Lower leg skin (tissue), 4 donors: ENCODE data around the gene CAMLG. TPM values are rescaled to one million over a fixed set of nuclear protein-coding genes. Genes with fewer than 3 reads are reported as not detected.
"Not testable (repeated sequence)": the region's sequence is repeated elsewhere in the genome, so short reads cannot be mapped to it uniquely, and the experiment has no call there.

ENCODE experiments used
- DNase-seq, 2 donors: peaks; one replicate each; pipeline ENCODE4 v3.0.0-alpha.2; 2019; ENCODE audit warnings: low spot score in 2 of 2
- H3K4me3 ChIP-seq: fragments of 200-600 bp; sonication (generic); 2 replicates; pipeline ENCODE4 v1.5.1; 2017; ENCODE audit warnings: mild to moderate bottlenecking, low read depth; ENCODE audit not compliant: poor library complexity, severe bottlenecking
- POLR2A ChIP-seq, 2 donors: fragments of 450-650 bp; IDR thresholded peaks; one replicate each; pipeline ENCODE4 v1.6.1; 2016 to 2017; ENCODE audit warnings: antibody characterized with exemption in 2 of 2, mild to moderate bottlenecking in 1 of 2, moderate library complexity in 1 of 2
- WGBS, 2 donors: methylation state at CpG; one replicate each; pipeline ENCODE4 v1.1.5; 2018; 5-methylcytosine and 5-hydroxymethylcytosine counted together
- intact Hi-C: fragments of 100-400 bp; cut with DNase I; formaldehyde crosslinking; loops from one replicate; pipeline ENCODE4 v1.15.0; 2023; ENCODE audit warnings: low total_unique reads
- total RNA-seq, 4 donors: library from RNA; depleted of rRNA; stranded (reverse); fragments of >200 nt; gene quantifications; one replicate each; pipeline ENCODE4 v1.1.0, GENCODE V29; 2016
- TF ChIP-seq, protein P1 (sequence below), 3 donors: fragments of 450-650 bp; IDR thresholded peaks; one replicate each; pipeline ENCODE4 v1.5.1; 2016; ENCODE audit warnings: antibody characterized with exemption in 3 of 3, mild to moderate bottlenecking in 3 of 3, moderate library complexity in 2 of 3

The CAMLG gene
- 10 to 100 TPM; 29.4 to 44.4 (median 37.4) TPM for total RNA-seq

DNA sequence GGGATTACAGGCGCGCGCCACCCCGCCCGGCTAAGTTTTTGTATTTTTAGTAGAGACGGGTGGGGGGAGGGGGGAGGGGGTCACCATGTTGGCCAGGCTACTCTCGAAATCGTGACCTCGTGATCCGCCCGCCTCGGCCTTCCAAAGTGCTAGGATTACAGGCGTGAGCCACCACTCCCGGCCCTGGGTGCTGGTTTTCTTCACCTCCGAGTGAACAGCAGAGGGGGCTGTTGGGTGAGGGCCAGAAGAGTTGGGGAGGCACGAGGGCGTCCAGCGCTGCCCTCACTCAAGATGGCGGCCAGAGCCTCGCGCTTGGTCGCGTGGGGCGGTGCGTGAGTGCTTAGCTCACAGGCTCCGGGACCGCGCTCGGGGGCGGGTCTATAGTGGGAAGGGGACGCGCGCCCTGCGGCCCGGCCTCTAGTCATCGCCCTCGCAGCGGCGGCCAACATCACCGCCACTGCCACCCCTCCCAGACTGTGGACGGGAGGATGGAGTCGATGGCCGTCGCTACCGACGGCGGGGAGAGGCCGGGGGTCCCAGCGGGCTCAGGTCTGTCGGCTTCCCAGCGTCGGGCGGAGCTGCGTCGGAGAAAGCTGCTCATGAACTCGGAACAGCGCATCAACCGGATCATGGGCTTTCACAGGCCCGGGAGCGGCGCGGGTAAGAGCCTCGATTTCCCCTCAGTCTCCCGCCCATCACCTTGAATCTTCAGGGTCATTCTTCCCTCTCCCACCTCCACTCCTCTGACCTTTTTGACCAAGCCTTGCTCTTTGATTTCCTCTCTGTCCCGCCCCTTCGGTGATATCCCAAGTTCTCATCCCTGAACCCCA, at the start of gene CAMLG:
TSS of gene CAMLG (plus strand) at position 416 of the 830 bp plus-strand sequence. CDS start at position 489, 73 bp downstream.
- DNase-seq = peak; percentile 96 to 99
- WGBS, 2 donors = 1 to 2% methylated on average over 42 to 44 of the region's 66 CpGs
- intact Hi-C loops = no loop called here
- peak in 1 of 2 donors; percentile 12 for TF ChIP-seq POLR2A (IDR thresholded peaks at IDR 0.05)
- TF ChIP-seq, protein P1, sequence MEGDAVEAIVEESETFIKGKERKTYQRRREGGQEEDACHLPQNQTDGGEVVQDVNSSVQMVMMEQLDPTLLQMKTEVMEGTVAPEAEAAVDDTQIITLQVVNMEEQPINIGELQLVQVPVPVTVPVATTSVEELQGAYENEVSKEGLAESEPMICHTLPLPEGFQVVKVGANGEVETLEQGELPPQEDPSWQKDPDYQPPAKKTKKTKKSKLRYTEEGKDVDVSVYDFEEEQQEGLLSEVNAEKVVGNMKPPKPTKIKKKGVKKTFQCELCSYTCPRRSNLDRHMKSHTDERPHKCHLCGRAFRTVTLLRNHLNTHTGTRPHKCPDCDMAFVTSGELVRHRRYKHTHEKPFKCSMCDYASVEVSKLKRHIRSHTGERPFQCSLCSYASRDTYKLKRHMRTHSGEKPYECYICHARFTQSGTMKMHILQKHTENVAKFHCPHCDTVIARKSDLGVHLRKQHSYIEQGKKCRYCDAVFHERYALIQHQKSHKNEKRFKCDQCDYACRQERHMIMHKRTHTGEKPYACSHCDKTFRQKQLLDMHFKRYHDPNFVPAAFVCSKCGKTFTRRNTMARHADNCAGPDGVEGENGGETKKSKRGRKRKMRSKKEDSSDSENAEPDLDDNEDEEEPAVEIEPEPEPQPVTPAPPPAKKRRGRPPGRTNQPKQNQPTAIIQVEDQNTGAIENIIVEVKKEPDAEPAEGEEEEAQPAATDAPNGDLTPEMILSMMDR (IDR thresholded peaks at IDR 0.05) = no peak
- H3K4me3 ChIP-seq = peak within 1 kb of the TSS; percentile 67

DNA sequence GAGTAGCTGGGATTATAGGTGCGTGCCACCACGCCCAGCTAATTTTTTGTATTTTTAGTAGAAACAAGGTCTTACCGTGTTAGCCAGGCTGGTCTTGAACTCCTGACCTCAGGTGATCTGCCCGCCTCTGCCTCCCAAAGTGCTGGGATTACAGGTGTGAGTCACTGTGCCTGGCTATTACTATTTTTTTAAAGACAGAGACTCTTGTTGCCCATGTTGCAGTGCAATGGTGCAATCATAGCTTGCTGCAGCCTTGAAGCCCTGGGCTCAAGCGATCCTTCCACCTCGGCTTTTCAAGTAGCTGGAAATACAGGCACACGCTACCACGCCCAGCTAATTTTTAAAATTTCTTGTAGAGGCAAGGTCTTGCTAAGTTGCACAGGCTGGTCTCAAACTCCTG, 48.2 kb upstream of the CAMLG start:
- DNase-seq = peak in 1 of 2 donors; percentile 46
- intact Hi-C loops, H3K4me3 ChIP-seq: not testable (repeated sequence)
- WGBS, 2 donors = 93 to 96% methylated on average over 8 of the region's 8 CpGs

GRCh38 chr5:134692722-134693121, 45.6 kb upstream of the CAMLG start:
- no peak for DNase-seq
- no peak overlapping the region for H3K4me3 ChIP-seq
- no peak for TF ChIP-seq POLR2A (IDR thresholded peaks at IDR 0.05)
- TF ChIP-seq, protein P1 (IDR thresholded peaks at IDR 0.05) = no peak
- intact Hi-C loops = no loop called here

DNA sequence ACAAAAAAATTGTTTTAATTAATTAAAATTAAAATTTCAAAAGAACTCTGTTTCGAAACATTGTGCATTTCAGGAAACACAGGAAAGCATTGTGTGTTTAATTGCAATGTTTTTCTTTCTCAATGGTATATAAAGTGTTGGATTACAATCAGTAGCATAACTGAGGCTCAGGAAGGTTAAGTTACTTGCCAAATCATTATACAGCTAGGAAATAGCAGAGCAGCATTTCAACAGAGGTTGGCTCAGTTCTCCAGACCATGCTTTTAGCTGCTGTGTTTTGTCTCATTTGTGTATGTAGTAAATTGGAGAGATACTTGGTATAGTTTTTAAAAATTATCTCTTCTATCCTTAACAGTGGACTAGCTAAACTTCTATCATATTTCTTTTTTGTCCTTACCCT, 30.0 kb upstream of the CAMLG start:
- TF ChIP-seq, protein P1 (IDR thresholded peaks at IDR 0.05) = no peak
- no peak for TF ChIP-seq POLR2A (IDR thresholded peaks at IDR 0.05)
- WGBS, 2 donors = 87 to 90% methylated on average over 1 of the region's 1 CpG
- intact Hi-C loops = no loop called here
- no peak overlapping the region for H3K4me3 ChIP-seq
- no peak for DNase-seq

- intact Hi-C loops = no loop called here
- H3K4me3 ChIP-seq = no peak overlapping the region
- TF ChIP-seq, protein P1 (IDR thresholded peaks at IDR 0.05) = no peak
- no peak for TF ChIP-seq POLR2A (IDR thresholded peaks at IDR 0.05)
- no peak for DNase-seq
- WGBS, 2 donors = 88 to 94% methylated on average over 5 of the region's 5 CpGs
Measured at GRCh38 chr5:134714120-134714519, 24.2 kb upstream of the CAMLG start.

DNA sequence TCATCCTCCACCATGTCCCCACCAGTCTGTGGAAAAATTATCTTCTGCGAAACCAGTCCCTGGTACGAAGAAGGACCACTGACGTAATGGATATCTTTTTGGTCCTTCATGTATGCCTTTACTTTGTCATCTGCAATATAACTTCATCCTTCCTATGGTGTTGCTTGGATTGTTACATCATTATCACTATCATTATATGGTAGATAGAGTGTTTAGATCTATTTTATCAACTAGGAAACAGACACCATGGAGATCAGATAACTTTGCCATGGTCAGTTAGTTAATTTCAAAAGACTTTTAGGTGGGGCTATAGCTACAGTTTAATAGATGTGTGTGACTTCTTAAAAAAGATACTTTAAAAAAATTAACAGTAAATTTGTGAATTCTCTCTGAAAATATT, 23.8 kb upstream of the CAMLG start:
- intact Hi-C loops = no loop called here
- no peak for DNase-seq
- TF ChIP-seq, protein P1 (IDR thresholded peaks at IDR 0.05) = no peak
- no peak for TF ChIP-seq POLR2A (IDR thresholded peaks at IDR 0.05)
- WGBS, 2 donors = 93 to 98% methylated on average over 3 of the region's 3 CpGs
- H3K4me3 ChIP-seq = no peak overlapping the region

DNA sequence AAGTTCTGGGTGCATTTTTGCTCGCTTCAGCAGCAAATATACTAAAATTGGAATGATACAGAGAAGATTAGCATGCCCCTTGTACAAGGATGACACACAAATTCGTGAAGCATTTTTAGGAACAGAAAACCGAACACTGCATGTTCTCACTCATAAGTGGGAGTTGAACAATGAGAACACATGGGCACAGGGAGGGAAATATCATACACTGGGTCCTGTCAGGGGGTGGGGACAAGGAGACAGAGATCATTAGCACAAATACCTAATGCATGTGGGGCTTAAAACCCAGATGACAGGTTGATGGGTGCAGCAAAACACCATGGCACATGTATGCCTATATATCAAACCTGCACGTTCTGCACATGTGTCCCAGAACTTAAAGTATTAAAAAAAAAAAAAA, 22.9 kb upstream of the CAMLG start:
- intact Hi-C loops, H3K4me3 ChIP-seq, DNase-seq: not testable (repeated sequence)
- 89 to 90% methylated on average over 4 of the region's 4 CpGs for WGBS, 2 donors
